Left ventricle myocardium superior (tissue), 1 donor: ENCODE results near the gene MTMR12. TPM values are rescaled to one million over a fixed set of nuclear protein-coding genes. Genes with fewer than 3 reads are reported as not detected.
"Not testable (repeated sequence)": the region's sequence is repeated elsewhere in the genome, so short reads cannot be mapped to it uniquely, and the experiment has no call there.

Experiments used
- ATAC-seq: fragments of 200-7000 bp; cut with Tn5 transposase; one replicate; pipeline ENCODE4 v1.9.1; 2020; ENCODE audit warnings: mild to moderate bottlenecking, moderate library complexity
- DNase-seq: peaks from one replicate; pipeline ENCODE4 v3.0.0-alpha.2; 2020
- intact Hi-C: fragments of 100-400 bp; cut with micrococcal nuclease; formaldehyde crosslinking; loops from one replicate; pipeline ENCODE4 v1.11.0; 2022
- total RNA-seq: library from RNA; stranded (reverse); fragmentation: NEBNext Ultra II Directional; extraction: Animal tissue kit (Norgen Biotek cat#: 25700); gene quantifications from one replicate; pipeline ENCODE4 v1.2.1, GENCODE V29; 2021
- donor health status: DM: no; HTN: yes; CAD: no; lungs with severe emphysema.

Gene MTMR12
- total RNA-seq, 1 donor from 2014 or later: 17.4 TPM

DNA sequence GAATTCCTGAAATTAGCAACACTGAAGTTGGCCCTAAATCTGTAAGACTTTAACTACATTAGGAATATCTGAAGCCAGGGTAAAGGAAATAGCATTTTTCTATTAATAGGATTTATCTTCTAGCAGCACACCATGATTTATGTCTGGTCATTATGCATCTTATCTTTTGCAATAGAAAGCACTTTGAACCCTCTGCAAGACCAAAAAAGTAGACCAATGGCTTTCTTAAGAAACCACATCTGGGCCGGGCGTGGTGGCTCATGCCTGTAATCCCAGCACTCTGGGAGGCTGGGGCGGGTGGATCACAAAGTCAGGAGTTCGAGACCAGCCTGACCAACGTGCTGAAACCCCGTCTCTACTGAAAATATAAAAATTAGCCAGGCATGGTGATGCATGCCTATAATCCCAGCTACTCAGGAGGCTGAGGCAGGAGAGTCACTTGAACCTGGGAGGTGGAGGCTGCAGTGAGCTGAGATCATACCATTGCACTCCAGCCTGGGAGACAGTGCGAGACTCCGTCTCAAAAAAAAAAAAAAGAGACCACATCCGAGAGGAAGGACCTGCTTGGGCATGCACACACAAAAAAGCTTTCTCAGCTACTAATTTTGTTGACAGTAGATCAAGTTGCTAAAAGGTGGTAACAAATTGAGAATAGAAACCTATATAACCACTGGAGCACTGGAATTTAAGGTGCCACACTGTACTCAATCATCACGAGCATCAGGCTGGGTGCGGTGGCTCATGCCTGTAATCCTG is 31.2 kb downstream of the MTMR12 start:
- DNase-seq, intact Hi-C loops, ATAC-seq: not testable (repeated sequence)

DNA sequence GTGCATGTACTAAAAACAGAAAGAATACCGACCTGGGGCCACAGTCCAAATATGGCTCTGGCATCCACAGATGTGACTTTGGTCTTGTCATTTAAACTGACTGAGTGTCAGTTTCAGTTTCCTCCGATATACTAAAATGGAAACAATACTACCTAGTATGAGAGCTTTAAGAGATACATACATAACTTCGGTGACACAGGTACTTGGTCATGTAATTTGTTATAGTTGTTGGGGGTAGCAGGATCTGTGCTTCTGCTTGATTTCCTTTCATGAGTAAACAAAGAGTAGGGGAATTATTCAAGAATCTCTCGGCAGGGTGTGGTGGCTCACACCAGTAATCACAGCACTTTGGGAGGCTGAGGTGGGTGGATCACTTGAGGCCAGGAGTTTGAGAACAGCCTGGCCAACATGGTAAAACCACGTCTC is 32.1 kb downstream of the MTMR12 start:
- intact Hi-C loops: no loop called here
- DNase-seq: no peak
- no peak for ATAC-seq

GRCh38 chr5:32279786-32280185 is 33.0 kb downstream of the MTMR12 start:
- DNase-seq (no peak), ATAC-seq (no peak)
- intact Hi-C loops: no loop called here

DNA sequence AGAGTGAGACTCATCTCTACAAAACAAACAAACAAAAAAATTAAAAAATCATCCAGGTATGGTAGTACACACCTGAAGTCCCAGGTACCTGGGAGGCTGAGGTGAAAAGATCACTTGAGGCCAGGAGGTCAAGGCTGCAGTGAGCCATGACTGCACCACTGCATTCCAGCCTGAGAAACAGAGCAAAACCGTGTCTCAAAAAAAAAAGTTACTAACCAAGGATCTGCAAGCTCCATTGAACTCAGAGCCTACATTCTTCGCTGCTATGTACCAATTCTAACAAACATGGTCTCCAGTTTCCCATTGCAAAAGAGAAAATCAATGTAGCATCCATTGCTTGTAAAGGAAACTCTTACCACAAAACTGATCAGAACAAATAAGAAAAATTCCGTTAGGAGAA is 33.5 kb downstream of the MTMR12 start:
- DNase-seq (no peak), ATAC-seq (no peak)
- intact Hi-C loops: no loop called here

- ATAC-seq (peak; percentile 48), DNase-seq (no peak)
- intact Hi-C loops: no loop called here
Measured at GRCh38 chr5:32278406-32278805, 34.3 kb downstream of the MTMR12 start.

DNA sequence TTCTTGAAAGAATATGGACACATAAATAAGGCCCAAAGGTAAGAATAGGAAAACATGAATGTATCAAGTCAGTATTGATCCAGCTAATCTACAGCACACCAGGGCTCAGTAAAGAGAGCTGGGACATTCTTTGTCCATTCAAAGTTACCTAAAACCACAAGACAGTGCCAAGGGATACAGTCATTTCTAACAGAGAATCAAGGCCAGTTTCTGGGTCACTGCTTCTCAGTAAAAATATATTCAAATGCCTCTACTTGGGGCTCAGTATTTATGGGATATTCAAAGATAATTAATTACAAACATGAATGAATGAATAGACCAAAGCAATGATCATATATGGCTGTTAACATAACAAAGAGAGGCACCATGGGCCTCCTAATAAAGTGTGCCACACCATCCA is 34.9 kb downstream of the MTMR12 start:
- no peak for ATAC-seq
- intact Hi-C loops: no loop called here
- DNase-seq: no peak

GRCh38 chr5:32276173-32276853 is 36.4 kb downstream of the MTMR12 start:
- no peak for DNase-seq
- intact Hi-C loops: no loop called here
- ATAC-seq: peak; percentile 76

DNA sequence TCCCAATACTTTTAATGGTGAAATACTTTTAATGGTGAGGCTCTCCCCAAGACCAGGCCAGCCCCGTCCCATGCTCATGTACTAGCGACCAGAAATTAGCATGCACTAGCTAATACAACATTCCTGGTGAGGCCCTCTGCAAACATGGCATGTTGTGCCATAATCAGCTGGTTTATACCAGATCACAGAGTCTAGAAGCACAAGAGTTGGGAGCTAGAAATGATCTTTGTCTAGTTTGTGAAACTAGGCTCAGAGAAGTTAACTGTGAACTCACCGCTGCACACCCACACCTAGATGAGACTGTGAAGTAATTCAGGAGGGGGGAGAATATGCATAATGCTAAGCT is 37.4 kb downstream of the MTMR12 start:
- no peak for ATAC-seq
- intact Hi-C loops: no loop called here
- DNase-seq: no peak

- intact Hi-C loops: no loop called here
- ATAC-seq (peak; percentile 8), DNase-seq (no peak)
Measured at GRCh38 chr5:32274548-32275395, 38.0 kb downstream of the MTMR12 start.

GRCh38 chr5:32273821-32274220 is 38.9 kb downstream of the MTMR12 start:
- DNase-seq: no peak
- ATAC-seq: no peak
- intact Hi-C loops: no loop called here

DNA sequence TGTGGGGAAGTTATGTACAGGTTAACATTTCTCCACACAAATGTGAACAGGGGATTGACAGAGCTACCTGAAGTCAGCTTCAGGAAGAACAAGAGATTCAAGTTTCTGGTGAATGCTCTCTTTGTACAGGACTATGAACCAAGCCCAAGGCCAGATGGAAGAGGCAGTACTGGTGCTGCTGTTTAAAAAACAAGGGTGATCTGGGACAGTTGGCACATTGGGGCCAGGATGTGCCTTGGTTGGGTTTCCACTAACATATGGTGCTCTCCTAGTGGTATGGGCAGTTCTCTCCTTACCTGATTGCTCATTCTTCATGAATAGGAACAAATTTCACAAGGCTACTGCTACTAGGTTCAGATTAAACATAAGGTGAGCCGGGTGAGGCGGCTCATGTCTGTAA is 40.0 kb downstream of the MTMR12 start:
- ATAC-seq: no peak
- DNase-seq: no peak
- intact Hi-C loops: no loop called here

DNA sequence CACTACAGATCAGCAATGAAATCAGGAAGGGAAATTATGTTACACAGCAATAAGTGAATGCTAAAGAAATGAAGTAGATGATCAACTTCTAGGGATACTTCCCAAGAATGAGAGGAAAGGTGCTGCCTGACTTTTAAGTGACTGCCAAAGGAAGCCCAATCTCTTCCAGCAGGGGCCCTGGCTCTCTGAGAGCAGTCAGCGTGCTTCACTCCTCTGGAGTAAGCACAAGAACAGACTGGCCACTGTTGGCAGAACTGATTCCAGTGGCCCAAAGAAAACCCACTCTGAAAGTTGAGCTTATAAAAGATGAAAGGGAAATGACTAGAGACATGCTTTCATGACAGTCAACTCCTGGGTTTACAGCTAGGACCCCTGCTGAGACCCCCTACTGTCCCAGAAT is 41.8 kb downstream of the MTMR12 start:
- DNase-seq (no peak), ATAC-seq (no peak)
- intact Hi-C loops: no loop called here

DNA sequence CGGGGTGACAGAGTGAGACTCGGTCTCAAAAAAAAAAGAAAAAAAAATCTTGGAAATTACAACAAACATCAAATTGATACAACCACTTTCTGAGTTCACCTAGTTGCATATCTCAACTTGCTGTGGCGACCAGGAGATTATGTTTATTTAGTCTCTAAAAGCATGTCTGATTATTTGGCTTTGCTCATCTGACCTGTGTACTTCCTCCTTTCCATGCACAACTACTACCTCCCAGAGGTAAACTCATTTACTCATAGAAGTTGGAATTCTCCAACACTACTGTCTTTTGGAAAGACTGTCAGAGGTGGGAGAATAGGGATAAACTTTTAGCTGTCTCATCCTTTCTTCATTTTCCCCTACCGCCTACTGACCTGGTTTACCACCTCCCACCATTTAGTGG is 42.6 kb downstream of the MTMR12 start:
- ATAC-seq: no peak
- no peak for DNase-seq
- intact Hi-C loops: no loop called here

- no peak for DNase-seq
- ATAC-seq: no peak
- intact Hi-C loops: no loop called here
Measured at GRCh38 chr5:32265902-32266301, 46.8 kb downstream of the MTMR12 start.

DNA sequence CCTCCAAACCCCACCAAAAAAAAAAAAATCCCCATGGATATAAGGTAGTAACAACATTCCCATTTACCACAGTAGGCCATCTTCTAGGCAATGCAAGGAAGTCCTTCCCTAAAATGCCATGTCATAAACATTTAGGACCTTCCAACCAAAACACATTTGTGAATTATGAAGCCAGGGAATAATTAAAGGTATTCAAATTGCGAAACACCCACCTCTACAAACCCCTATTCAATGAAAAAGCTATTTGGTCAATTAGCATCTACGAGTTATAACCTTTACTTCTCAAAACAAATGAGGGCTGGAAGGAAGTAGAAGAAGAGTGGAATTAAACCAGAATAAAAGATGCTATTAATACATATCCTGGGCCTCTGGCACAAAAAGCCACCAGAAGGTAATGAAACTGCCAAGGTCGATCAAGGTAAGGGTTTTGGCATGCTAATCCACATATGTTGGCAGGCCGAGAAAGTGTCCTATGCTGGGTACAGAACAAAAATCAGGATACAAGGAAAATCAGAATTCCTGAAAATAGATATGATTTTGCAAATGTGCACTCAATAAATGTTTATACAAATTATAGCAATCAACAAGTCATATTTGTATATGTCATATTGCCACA is 47.7 kb downstream of the MTMR12 start:
- ATAC-seq: peak; percentile 78
- no peak for DNase-seq
- intact Hi-C loops: no loop called here

DNA sequence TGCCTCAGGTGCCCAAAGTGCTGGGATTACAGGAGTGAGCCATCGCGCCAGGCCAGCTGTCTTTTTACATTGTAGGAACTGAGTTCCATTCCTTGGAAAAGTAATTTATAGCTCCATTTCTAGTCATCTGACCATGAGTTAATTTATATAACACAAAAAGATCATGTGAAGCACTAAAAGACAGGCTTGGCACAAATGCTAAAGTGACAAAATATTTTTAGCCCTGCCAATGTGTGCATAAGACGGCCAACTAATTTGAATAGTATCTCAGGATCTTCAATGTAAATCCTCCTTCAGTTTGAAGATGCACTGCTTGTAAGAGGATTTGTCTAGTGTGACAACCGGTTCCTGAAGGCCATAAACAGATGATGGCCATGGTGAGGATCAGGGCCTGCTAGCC is 49.1 kb downstream of the MTMR12 start:
- no peak for DNase-seq
- no peak for ATAC-seq
- intact Hi-C loops: no loop called here

DNA sequence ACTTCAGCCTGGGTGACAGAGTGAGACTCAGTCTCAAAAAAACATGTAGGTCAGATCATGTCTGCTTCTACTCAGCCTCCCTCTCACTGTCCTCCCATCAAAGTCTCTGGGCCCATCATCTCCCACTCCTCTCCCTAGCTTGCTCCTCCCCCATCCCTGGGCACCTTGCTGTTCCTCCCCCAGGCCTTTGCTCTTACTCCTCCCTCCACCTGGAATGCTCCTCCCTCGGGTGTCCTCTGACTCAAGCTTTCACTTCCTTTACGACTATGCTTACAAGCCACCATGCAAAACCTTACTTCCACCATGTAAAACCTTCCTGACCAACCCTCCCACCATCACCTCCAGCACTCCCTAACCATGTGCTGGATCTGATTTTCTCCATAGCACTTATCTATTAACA is 51.5 kb downstream of the MTMR12 start:
- ATAC-seq (no peak), DNase-seq (no peak)
- intact Hi-C loops: no loop called here

- intact Hi-C loops: no loop called here
- DNase-seq (no peak), ATAC-seq (no peak)
Measured at GRCh38 chr5:32259033-32259432, 53.7 kb downstream of the MTMR12 start.

- DNase-seq (no peak), ATAC-seq (no peak)
- intact Hi-C loops: no loop called here
Measured at GRCh38 chr5:32258424-32258823, 54.3 kb downstream of the MTMR12 start.

- intact Hi-C loops: no loop called here
- ATAC-seq: no peak
- no peak for DNase-seq
Measured at GRCh38 chr5:32255540-32255900, 57.2 kb downstream of the MTMR12 start.
